ENCODE measurements around the gene NR3C2.
A peak's percentile ranks its signal among the peaks of the same experiment; 100 is the strongest.
"Not testable (repeated sequence)": the region's sequence is repeated elsewhere in the genome, so short reads cannot be mapped to it uniquely, and the experiment has no call there.

The NR3C2 gene

GRCh38 chr4:148151806-148152205 is 290.4 kb downstream of the NR3C2 start:
- H3K4me3 Mint-ChIP-seq = no peak overlapping the region
- DNase-seq (ENCODE audit: low spot score in 2 of 2) (no peak), ATAC-seq (no peak)
- H3K4me1 Mint-ChIP-seq = no peaks in the 10 kb centered on the region
- peaks cover 15% of the 10 kb centered on the region for H3K36me3 Mint-ChIP-seq
- H3K27ac Mint-ChIP-seq = no peak overlapping the region
- no peaks in the 10 kb centered on the region for H3K9me3 Mint-ChIP-seq

DNA sequence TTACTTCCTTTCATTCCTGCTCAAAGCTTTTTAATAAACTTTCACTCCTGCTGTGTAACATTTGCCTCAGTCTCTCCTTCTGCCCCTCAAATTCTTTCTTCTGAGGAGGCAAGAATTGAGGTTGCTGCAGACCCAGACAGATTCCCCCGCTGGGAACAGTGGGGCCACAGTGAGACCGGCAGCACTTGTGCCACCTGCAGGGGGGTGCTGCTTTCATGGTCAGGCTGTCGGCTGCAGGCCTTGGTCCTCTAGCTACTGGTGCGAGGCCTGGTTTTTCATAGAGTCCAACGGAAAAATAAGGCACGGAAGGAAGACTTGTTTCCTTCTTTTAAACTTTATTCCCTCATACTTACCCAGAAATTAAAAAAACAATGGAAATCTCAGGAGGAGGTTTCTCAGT is 296.7 kb downstream of the NR3C2 start:
- DNase-seq (ENCODE audit: low spot score in 2 of 2) (no peak), ATAC-seq (no peak)
- no peaks in the 10 kb centered on the region for H3K4me1 Mint-ChIP-seq
- H3K27ac Mint-ChIP-seq = no peak overlapping the region
- H3K4me3 Mint-ChIP-seq = no peak overlapping the region
- H3K9me3 Mint-ChIP-seq = no peaks in the 10 kb centered on the region
- H3K36me3 Mint-ChIP-seq = no peaks in the 10 kb centered on the region

DNA sequence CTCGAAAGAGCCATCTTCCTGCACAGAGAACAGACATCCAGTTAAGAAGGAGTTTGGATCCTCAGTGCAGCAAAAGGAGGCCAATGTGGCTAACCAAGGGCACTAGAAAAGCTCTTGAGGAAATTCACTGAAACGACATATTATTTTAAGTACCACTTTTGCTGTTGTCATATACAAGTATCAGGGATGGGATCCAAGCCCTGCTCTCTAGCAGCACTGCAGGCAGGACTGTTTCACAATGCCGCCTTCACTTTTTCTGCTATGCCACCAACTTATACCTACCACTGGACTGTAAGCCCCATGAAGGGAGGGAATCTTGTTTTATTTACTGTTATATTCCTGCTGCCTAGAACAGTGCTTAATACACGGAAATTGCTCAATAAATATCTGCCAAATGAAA is 299.0 kb downstream of the NR3C2 start:
- H3K4me3 Mint-ChIP-seq = no peak overlapping the region
- H3K4me1 Mint-ChIP-seq = no peaks in the 10 kb centered on the region
- H3K27ac Mint-ChIP-seq = no peak overlapping the region
- no peaks in the 10 kb centered on the region for H3K36me3 Mint-ChIP-seq
- DNase-seq (ENCODE audit: low spot score in 2 of 2) = no peak
- ATAC-seq = no peak
- no peaks in the 10 kb centered on the region for H3K9me3 Mint-ChIP-seq

GRCh38 chr4:148141501-148141900 is 300.7 kb downstream of the NR3C2 start:
- Mint-ChIP-seq H3K4me1 (no peaks in the 10 kb centered on the region), H3K4me3 (no peak overlapping the region), H3K36me3 (no peaks in the 10 kb centered on the region), H3K27ac (no peak overlapping the region), H3K9me3 (no peaks in the 10 kb centered on the region)
- DNase-seq (ENCODE audit: low spot score in 2 of 2) (no peak), ATAC-seq (no peak)

GRCh38 chr4:148126825-148127224 is 315.4 kb downstream of the NR3C2 start:
- ATAC-seq (no peak), DNase-seq (ENCODE audit: low spot score in 2 of 2) (no peak)
- Mint-ChIP-seq H3K4me1 (no peaks in the 10 kb centered on the region), H3K9me3 (peaks cover 19% of the 10 kb centered on the region), H3K27ac (no peak overlapping the region), H3K36me3 (no peaks in the 10 kb centered on the region), H3K4me3 (no peak overlapping the region)

- Mint-ChIP-seq H3K4me1 (no peaks in the 10 kb centered on the region), H3K9me3 (peaks cover 19% of the 10 kb centered on the region), H3K36me3 (no peaks in the 10 kb centered on the region), H3K4me3 (no peak overlapping the region), H3K27ac (no peak overlapping the region)
- no peak for DNase-seq (ENCODE audit: low spot score in 2 of 2)
- ATAC-seq = no peak
These were observed 317.7 kb downstream of the NR3C2 start for GRCh38 chr4:148124512-148124911.

GRCh38 chr4:148123161-148123560 is 319.1 kb downstream of the NR3C2 start:
- H3K4me1 Mint-ChIP-seq = peaks cover 11% of the 10 kb centered on the region
- not testable (repeated sequence) for H3K4me3 Mint-ChIP-seq; H3K36me3 Mint-ChIP-seq; H3K27ac Mint-ChIP-seq; DNase-seq (ENCODE audit: low spot score in 2 of 2); ATAC-seq
- H3K9me3 Mint-ChIP-seq = peaks cover 19% of the 10 kb centered on the region

DNA sequence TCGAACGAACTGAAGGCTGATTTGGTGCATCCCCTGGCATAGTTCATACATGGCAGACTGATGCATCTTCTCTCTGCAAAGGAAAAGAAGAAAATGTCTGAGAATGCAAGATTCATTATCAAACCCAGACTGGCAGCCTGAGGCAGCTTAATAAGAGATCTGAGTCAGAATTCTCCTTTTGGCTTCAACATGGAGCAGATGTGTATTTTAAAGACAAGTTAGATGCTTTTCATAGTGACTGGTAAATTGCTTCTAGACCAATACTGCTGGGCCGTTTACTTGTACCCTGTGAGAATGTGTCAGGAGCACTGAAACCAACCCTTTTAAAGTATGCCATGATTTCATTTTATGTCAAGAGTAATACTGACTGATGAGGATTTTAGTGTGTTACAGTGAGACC is 322.0 kb downstream of the NR3C2 start:
- Mint-ChIP-seq H3K27ac (no peak overlapping the region), H3K4me3 (no peak overlapping the region), H3K4me1 (peaks cover 19% of the 10 kb centered on the region), H3K9me3 (peaks cover 16% of the 10 kb centered on the region), H3K36me3 (no peaks in the 10 kb centered on the region)
- DNase-seq (ENCODE audit: low spot score in 2 of 2) (no peak), ATAC-seq (no peak)

DNA sequence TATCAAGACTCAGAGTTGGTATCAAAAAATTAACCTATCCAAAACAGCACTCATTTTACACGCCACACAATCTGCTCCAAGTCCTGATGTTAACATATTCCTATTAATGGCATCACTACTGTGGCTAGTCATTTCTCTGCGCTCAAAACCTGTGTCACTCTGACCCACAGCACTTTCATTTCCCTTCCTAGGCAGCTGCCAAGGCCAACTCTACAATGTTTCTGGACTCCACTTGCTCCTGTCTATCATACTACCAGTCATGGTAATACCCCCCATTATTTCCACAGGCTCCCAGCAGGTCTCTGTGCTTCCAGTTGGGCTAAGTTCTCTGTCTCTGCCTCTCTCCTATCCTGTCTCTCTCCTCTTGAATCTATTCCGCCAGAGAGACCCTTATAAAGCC is 323.6 kb downstream of the NR3C2 start:
- no peak overlapping the region for H3K27ac Mint-ChIP-seq
- H3K4me1 Mint-ChIP-seq = peaks cover 19% of the 10 kb centered on the region

DNA sequence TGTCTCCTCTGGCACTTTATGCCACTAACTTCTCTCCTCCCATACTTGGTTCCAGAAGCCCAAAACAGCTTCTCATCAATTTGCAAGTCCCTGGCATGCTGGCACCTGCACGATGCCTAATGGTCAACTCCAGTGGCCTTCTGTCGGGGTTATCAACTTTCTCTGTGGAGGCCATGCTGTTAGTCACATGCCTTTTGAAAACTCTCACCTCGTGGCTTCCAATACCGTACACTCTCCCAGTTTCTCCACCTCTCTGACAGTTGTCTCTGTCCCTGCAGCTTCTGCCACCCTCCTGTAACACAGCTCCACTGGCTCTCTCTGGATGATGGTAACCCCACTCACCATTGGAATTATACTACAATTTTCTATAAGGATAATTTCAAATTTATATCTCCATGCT is 324.0 kb downstream of the NR3C2 start:
- peaks cover 5% of the 10 kb centered on the region for H3K9me3 Mint-ChIP-seq
- DNase-seq (ENCODE audit: low spot score in 2 of 2) (no peak), ATAC-seq (no peak)
- H3K4me1 Mint-ChIP-seq = peaks cover 19% of the 10 kb centered on the region
- H3K27ac Mint-ChIP-seq = no peak overlapping the region
- H3K4me3 Mint-ChIP-seq = no peak overlapping the region
- H3K36me3 Mint-ChIP-seq = no peaks in the 10 kb centered on the region

More for the DNA sequence above, 323.6 kb downstream of the NR3C2 start:
- peaks cover 10% of the 10 kb centered on the region for H3K9me3 Mint-ChIP-seq
- DNase-seq (ENCODE audit: low spot score in 2 of 2) (no peak), ATAC-seq (no peak)
- H3K36me3 Mint-ChIP-seq = no peaks in the 10 kb centered on the region
- H3K4me3 Mint-ChIP-seq = no peak overlapping the region

GRCh38 chr4:148116969-148117368 is 325.2 kb downstream of the NR3C2 start:
- Mint-ChIP-seq H3K27ac (peak overlapping the region; percentile 44), H3K4me1 (peaks cover 19% of the 10 kb centered on the region), H3K4me3 (no peak overlapping the region), H3K36me3 (no peaks in the 10 kb centered on the region), H3K9me3 (no peaks in the 10 kb centered on the region)
- ATAC-seq (no peak), DNase-seq (ENCODE audit: low spot score in 2 of 2) (no peak)

DNA sequence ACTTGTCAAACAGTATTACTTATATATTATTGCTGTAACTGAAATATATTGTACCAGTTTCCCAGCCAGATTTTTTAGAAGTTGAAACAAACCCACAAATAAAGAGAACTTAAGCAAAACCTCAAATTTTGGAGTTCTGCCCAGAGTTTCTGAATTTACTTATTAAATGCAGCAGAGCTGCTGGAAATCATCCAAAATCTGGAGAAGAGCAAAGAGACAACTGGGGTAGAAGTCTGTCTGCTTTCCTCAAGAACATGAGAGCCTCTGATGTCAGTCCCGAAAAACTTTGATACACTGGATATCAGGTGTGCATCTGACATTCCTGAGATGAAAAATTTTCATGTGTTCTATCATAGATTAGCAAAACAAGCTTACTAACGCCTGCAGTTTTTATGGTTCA is 325.9 kb downstream of the NR3C2 start:
- Mint-ChIP-seq H3K36me3 (peaks cover 6% of the 10 kb centered on the region), H3K4me1 (peaks cover 19% of the 10 kb centered on the region), H3K9me3 (no peaks in the 10 kb centered on the region), H3K27ac (no peak overlapping the region), H3K4me3 (no peak overlapping the region)
- ATAC-seq (no peak), DNase-seq (ENCODE audit: low spot score in 2 of 2) (no peak)

GRCh38 chr4:148114436-148114835 is 327.8 kb downstream of the NR3C2 start:
- H3K27ac Mint-ChIP-seq = no peak overlapping the region
- DNase-seq (ENCODE audit: low spot score in 2 of 2) (no peak), ATAC-seq (no peak)
- peaks cover 19% of the 10 kb centered on the region for H3K4me1 Mint-ChIP-seq
- no peaks in the 10 kb centered on the region for H3K9me3 Mint-ChIP-seq
- peaks cover 6% of the 10 kb centered on the region for H3K36me3 Mint-ChIP-seq
- no peak overlapping the region for H3K4me3 Mint-ChIP-seq

GRCh38 chr4:148112231-148112982 is 329.8 kb downstream of the NR3C2 start:
- DNase-seq (ENCODE audit: low spot score in 2 of 2) = no peak
- Mint-ChIP-seq H3K4me3 (no peak overlapping the region), H3K27ac (no peak overlapping the region), H3K4me1 (peaks cover under 1% of the 10 kb centered on the region), H3K36me3 (peaks cover 6% of the 10 kb centered on the region), H3K9me3 (no peaks in the 10 kb centered on the region)
- ATAC-seq = peak; percentile 44

DNA sequence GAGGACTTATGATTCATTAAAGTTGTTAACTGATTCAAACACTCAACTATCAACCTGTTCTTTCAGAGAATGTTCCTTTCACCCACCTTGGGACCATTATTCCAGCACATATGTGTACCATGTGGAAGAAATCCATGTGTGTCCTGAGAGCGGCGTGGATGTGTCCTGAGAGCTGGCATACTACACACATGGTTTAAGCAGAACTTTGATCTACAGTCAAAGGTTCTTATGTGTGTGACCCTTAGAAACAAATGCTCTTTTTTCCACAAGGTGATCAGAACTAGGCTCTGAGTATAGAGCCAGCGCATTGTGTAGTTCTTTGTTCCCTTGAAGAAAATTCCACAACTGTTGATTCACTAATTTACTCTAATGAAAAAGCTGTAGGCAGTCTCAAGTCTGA is 332.0 kb downstream of the NR3C2 start:
- no peak for ATAC-seq
- DNase-seq (ENCODE audit: low spot score in 2 of 2) = no peak
- Mint-ChIP-seq H3K4me1 (peaks cover 6% of the 10 kb centered on the region), H3K27ac (no peak overlapping the region), H3K9me3 (no peaks in the 10 kb centered on the region), H3K4me3 (no peak overlapping the region), H3K36me3 (peaks cover 6% of the 10 kb centered on the region)

GRCh38 chr4:148109216-148109615 is 333.0 kb downstream of the NR3C2 start:
- Mint-ChIP-seq H3K9me3 (no peaks in the 10 kb centered on the region), H3K4me1 (peaks cover 6% of the 10 kb centered on the region), H3K4me3 (no peak overlapping the region), H3K36me3 (peaks cover 6% of the 10 kb centered on the region), H3K27ac (no peak overlapping the region)
- DNase-seq (ENCODE audit: low spot score in 2 of 2) (no peak), ATAC-seq (no peak)

All from stimulated activated effector memory CD8-positive, alpha-beta T cell treated with anti-CD3 and anti-CD28 coated beads, Interleukin-12 subunit alpha, Interleukin-12 subunit beta, amount 100 ng/mL, for 72 hours (primary cell).